Fibroblast of lung (primary cell): Measurements from ENCODE around the gene PBXIP1. TPM values are rescaled to one million over a fixed set of nuclear protein-coding genes. Genes with fewer than 3 reads are reported as not detected.

Source experiments
- DNase-seq, 2 donors: peaks; one replicate each; pipeline versions ENCODE4 v3.0.0 to v3.0.0-alpha.2; 2010; ENCODE audit warnings: low read depth in 2 of 2
- H2AFZ ChIP-seq: 2 replicates; pipeline ENCODE4 v1.5.1; 2012; ENCODE audit warnings: low read length, control low read depth, inconsistent platforms
- H3K27ac ChIP-seq: 2 replicates; pipeline ENCODE4 v1.5.1; 2011; ENCODE audit warnings: low read length, control low read depth; ENCODE audit not compliant: insufficient read depth
- H3K27me3 ChIP-seq: 2 replicates; pipeline ENCODE4 v1.5.1; 2011; ENCODE audit warnings: mild to moderate bottlenecking, low read length; ENCODE audit not compliant: control insufficient read depth, insufficient read depth
- H3K36me3 ChIP-seq: 2 replicates; pipeline ENCODE4 v1.5.1; 2011; ENCODE audit warnings: low read length; ENCODE audit not compliant: control insufficient read depth, insufficient read depth
- H3K4me1 ChIP-seq: 2 replicates; pipeline ENCODE4 v1.5.1; 2011; ENCODE audit warnings: low read length; ENCODE audit not compliant: control insufficient read depth, insufficient read depth; ENCODE audit errors: extremely low read depth
- H3K4me2 ChIP-seq: 2 replicates; pipeline ENCODE4 v1.5.1; 2011; ENCODE audit warnings: low read length, control low read depth; ENCODE audit not compliant: insufficient read depth; ENCODE audit errors: extremely low read depth
- H3K4me3 ChIP-seq, 4 experiments: fragments of 200-600 bp in 1 of 4; sonication (generic) in 1 of 4; replicated peaks in 1 of 4; 2 replicates each; pipeline ENCODE4 v1.5.1; 2011 to 2016; ENCODE audit warnings: low read length in 4 of 4, low read depth in 3 of 4, mild to moderate bottlenecking in 3 of 4, control low read depth in 2 of 4, inconsistent platforms in 1 of 4, mixed read lengths in 1 of 4; ENCODE audit not compliant: insufficient read depth in 1 of 4; ENCODE audit errors: control extremely low read depth in 1 of 4
- H3K79me2 ChIP-seq: 2 replicates; pipeline ENCODE4 v1.5.1; 2012; ENCODE audit warnings: mild to moderate bottlenecking, low read length, inconsistent platforms; ENCODE audit not compliant: control insufficient read depth, insufficient read depth
- H3K9ac ChIP-seq: 2 replicates; pipeline ENCODE4 v1.5.1; 2011; ENCODE audit warnings: mild to moderate bottlenecking, low read length, control low read depth; ENCODE audit not compliant: insufficient read depth
- H3K9me3 ChIP-seq: 2 replicates; pipeline ENCODE4 v1.5.1; 2012; ENCODE audit warnings: low read depth, low read length; ENCODE audit not compliant: control insufficient read depth, insufficient read depth
- H4K20me1 ChIP-seq: 2 replicates; pipeline ENCODE4 v1.5.1; 2011; ENCODE audit warnings: low read length; ENCODE audit not compliant: control insufficient read depth, insufficient read depth; ENCODE audit errors: extremely low read depth
- EZH2 ChIP-seq: IDR thresholded peaks from 2 replicates; pipeline ENCODE4 v1.5.1; 2012; ENCODE audit warnings: low read length, control low read depth, mild to moderate bottlenecking; ENCODE audit errors: missing control alignments
- polyA plus RNA-seq, 2 donors: library from polyadenylated mRNA; depleted of rRNA in 1 of 2; stranded (reverse) in 1 of 2; unstranded in 1 of 2; fragments of >200 nt; gene quantifications; 2 replicates each; pipeline ENCODE4 v1.2.1, GENCODE V29; 2011 to 2012; ENCODE audit warnings: missing spikeins in 1 of 2
- total RNA-seq: library from RNA; depleted of rRNA; stranded (reverse); fragments of >200 nt; gene quantifications from 2 replicates; pipeline ENCODE4 v1.2.1, GENCODE V29; 2014
- TF ChIP-seq, protein P1 (sequence below), 2 donors: IDR thresholded peaks in 1 of 2; conservative IDR thresholded peaks in 1 of 2; 1 replicate in 1 of 2; 2 replicates in 1 of 2; pipeline ENCODE4 v1.5.1; 2011 to 2012; ENCODE audit warnings: low read length in 2 of 2, control low read depth in 1 of 2, inconsistent platforms in 1 of 2, low read depth in 1 of 2, mild to moderate bottlenecking in 1 of 2

Gene PBXIP1
- total and polyA plus RNA-seq, 2 donors (not counting 1 experiment from before 2014, with no cell fraction given), result 32.8 to 106 TPM

GRCh38 chr1:154926201-154926600 lies 29.7 kb downstream of the PBXIP1 start:
- Histone ChIP-seq H3K9ac (no peak overlapping the region), H3K27me3 (no peaks in the 10 kb centered on the region), H4K20me1 (no peaks in the 10 kb centered on the region), H3K79me2 (no peaks in the 10 kb centered on the region), H3K36me3 (peaks cover 2% of the 10 kb centered on the region), H3K4me1 (no peaks in the 10 kb centered on the region), H3K4me2 (no peak overlapping the region), H3K27ac (no peak overlapping the region), H3K9me3 (no peaks in the 10 kb centered on the region), H3K4me3 (no peak overlapping the region), H2AFZ (no peak overlapping the region)
- no peak for TF ChIP-seq EZH2
- TF ChIP-seq, protein P1, sequence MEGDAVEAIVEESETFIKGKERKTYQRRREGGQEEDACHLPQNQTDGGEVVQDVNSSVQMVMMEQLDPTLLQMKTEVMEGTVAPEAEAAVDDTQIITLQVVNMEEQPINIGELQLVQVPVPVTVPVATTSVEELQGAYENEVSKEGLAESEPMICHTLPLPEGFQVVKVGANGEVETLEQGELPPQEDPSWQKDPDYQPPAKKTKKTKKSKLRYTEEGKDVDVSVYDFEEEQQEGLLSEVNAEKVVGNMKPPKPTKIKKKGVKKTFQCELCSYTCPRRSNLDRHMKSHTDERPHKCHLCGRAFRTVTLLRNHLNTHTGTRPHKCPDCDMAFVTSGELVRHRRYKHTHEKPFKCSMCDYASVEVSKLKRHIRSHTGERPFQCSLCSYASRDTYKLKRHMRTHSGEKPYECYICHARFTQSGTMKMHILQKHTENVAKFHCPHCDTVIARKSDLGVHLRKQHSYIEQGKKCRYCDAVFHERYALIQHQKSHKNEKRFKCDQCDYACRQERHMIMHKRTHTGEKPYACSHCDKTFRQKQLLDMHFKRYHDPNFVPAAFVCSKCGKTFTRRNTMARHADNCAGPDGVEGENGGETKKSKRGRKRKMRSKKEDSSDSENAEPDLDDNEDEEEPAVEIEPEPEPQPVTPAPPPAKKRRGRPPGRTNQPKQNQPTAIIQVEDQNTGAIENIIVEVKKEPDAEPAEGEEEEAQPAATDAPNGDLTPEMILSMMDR (conservative IDR thresholded peaks at IDR 0.05 in 1 of 2, IDR thresholded peaks at IDR 0.05 in 1 of 2; ENCODE audit: low read depth in 1 of 2, low read length in 2 of 2), result no peak
- no peak for DNase-seq

- H3K27ac ChIP-seq, result no peak overlapping the region
- H3K27me3 ChIP-seq, result no peaks in the 10 kb centered on the region
- no peak for DNase-seq
- H3K9ac ChIP-seq, result no peak overlapping the region
- no peaks in the 10 kb centered on the region for H4K20me1 ChIP-seq
- H2AFZ ChIP-seq, result no peak overlapping the region
- H3K79me2 ChIP-seq, result no peaks in the 10 kb centered on the region
- no peaks in the 10 kb centered on the region for H3K9me3 ChIP-seq
- H3K4me3 ChIP-seq, result no peak overlapping the region
- peaks cover 2% of the 10 kb centered on the region for H3K36me3 ChIP-seq
- no peak for TF ChIP-seq EZH2
- TF ChIP-seq, protein P1 (conservative IDR thresholded peaks at IDR 0.05 in 1 of 2, IDR thresholded peaks at IDR 0.05 in 1 of 2; ENCODE audit: low read depth in 1 of 2, low read length in 2 of 2), result no peak
- no peaks in the 10 kb centered on the region for H3K4me1 ChIP-seq
- H3K4me2 ChIP-seq, result no peak overlapping the region
Measured at GRCh38 chr1:154925335-154926170, 30.3 kb downstream of the PBXIP1 start.

- TF ChIP-seq, protein P1 (conservative IDR thresholded peaks at IDR 0.05 in 1 of 2, IDR thresholded peaks at IDR 0.05 in 1 of 2; ENCODE audit: low read depth in 1 of 2, low read length in 2 of 2), result no peak
- no peak for TF ChIP-seq EZH2
- H3K9ac ChIP-seq, result no peak overlapping the region
- H3K79me2 ChIP-seq, result no peaks in the 10 kb centered on the region
- no peaks in the 10 kb centered on the region for H3K4me1 ChIP-seq
- no peak overlapping the region for H2AFZ ChIP-seq
- H3K27me3 ChIP-seq, result no peaks in the 10 kb centered on the region
- no peak for DNase-seq
- H3K27ac ChIP-seq, result no peak overlapping the region
- no peak overlapping the region for H3K4me2 ChIP-seq
- no peak overlapping the region for H3K4me3 ChIP-seq
- no peaks in the 10 kb centered on the region for H3K36me3 ChIP-seq
- no peaks in the 10 kb centered on the region for H4K20me1 ChIP-seq
- no peaks in the 10 kb centered on the region for H3K9me3 ChIP-seq
Measured at GRCh38 chr1:154923695-154924094, 32.2 kb downstream of the PBXIP1 start.
